Measurements from ENCODE around the gene RIC1. TPM values are rescaled to one million over a fixed set of nuclear protein-coding genes. Genes with fewer than 3 reads are reported as not detected.

Gene RIC1
- total RNA-seq, 1 experiment from 2014 or later: 18.6 TPM

DNA sequence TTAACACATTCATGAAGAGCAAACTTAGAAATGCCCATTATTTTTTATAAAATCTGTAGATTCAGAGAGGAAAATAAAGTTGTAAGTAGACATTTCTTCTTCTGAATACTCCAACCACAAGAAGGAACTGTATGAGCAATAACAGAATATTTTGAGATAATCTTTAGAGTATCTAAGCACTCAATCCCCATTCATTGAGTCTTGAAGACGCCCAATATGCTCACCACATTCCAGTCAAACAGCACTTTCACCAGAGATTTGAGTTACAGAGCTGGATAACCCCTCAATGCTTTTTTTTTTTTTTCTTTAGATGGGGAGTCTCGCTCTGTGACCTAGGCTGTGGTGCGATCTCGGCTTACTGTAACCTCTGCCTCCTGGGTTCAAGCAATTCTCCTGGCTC lies 14.7 kb upstream of the RIC1 start:
- Mint-ChIP-seq H3K27me3 (ENCODE audit: insufficient read depth, unreplicated experiment) (no peaks in the 10 kb centered on the region), H3K9me3 (ENCODE audit: unreplicated experiment) (no peaks in the 10 kb centered on the region), H3K36me3 (ENCODE audit: insufficient read depth, unreplicated experiment) (no peaks in the 10 kb centered on the region), H3K4me1 (ENCODE audit: low read depth, unreplicated experiment) (no peaks in the 10 kb centered on the region), H3K4me3 (ENCODE audit: unreplicated experiment) (no peak overlapping the region), H3K27ac (ENCODE audit: unreplicated experiment) (no peak overlapping the region)
- H3K27me3 ChIP-seq (replicated peaks; ENCODE audit: control insufficient read depth, insufficient read depth, low read length): no peaks in the 10 kb centered on the region
- TF ChIP-seq, protein P1, sequence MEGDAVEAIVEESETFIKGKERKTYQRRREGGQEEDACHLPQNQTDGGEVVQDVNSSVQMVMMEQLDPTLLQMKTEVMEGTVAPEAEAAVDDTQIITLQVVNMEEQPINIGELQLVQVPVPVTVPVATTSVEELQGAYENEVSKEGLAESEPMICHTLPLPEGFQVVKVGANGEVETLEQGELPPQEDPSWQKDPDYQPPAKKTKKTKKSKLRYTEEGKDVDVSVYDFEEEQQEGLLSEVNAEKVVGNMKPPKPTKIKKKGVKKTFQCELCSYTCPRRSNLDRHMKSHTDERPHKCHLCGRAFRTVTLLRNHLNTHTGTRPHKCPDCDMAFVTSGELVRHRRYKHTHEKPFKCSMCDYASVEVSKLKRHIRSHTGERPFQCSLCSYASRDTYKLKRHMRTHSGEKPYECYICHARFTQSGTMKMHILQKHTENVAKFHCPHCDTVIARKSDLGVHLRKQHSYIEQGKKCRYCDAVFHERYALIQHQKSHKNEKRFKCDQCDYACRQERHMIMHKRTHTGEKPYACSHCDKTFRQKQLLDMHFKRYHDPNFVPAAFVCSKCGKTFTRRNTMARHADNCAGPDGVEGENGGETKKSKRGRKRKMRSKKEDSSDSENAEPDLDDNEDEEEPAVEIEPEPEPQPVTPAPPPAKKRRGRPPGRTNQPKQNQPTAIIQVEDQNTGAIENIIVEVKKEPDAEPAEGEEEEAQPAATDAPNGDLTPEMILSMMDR (IDR thresholded peaks at IDR 0.05; ENCODE audit: insufficient read depth in 1 of 2, low read depth in 1 of 2, low read length in 1 of 2, severe bottlenecking in 1 of 2, unreplicated experiment in 1 of 2): no peak
- intact Hi-C loops (cut with micrococcal nuclease; ENCODE audit: unreplicated experiment): no loop called here
- no peaks in the 10 kb centered on the region for H3K36me3 ChIP-seq (ENCODE audit: control insufficient read depth, insufficient read depth, low read length)
- BruUV-seq (replicated peaks): no TSS peak
- H3K4me3 ChIP-seq (ENCODE audit: low read depth, low read length): no peak overlapping the region
- CTCF ChIA-PET: no interaction called here
- no peaks in the 10 kb centered on the region for H3K9me3 ChIP-seq
- POLR2A ChIA-PET: no interaction called here
- H3K4me1 ChIP-seq: no peaks in the 10 kb centered on the region
- DNase-seq: no peak

DNA sequence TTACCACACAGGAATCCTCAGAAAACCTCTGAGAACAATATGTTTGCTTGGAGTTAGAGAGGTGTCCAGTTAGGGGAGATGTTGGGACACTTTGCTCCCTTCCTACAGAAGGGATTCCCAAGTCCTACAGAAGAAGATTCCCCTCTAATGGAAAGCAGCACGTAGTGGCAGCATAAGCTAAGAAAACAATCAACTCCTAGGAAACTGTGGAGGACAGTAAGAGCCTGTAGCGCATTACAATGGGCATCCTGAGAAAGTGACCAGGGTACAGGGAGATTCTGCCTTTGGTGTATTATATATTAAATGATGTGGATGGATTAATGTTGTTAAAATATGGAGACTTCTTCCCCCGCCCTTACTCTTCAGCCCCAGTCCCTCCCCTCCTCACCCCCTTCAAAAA lies 13.9 kb upstream of the RIC1 start:
- intact Hi-C loops (cut with micrococcal nuclease; ENCODE audit: unreplicated experiment): no loop called here
- no peaks in the 10 kb centered on the region for H3K9me3 ChIP-seq
- H3K4me1 ChIP-seq: no peaks in the 10 kb centered on the region
- no peaks in the 10 kb centered on the region for H3K4me1 Mint-ChIP-seq (ENCODE audit: low read depth, unreplicated experiment)
- H3K4me3 Mint-ChIP-seq (ENCODE audit: unreplicated experiment): no peak overlapping the region
- H3K36me3 ChIP-seq (ENCODE audit: control insufficient read depth, insufficient read depth, low read length): no peaks in the 10 kb centered on the region
- no TSS peak for BruUV-seq (replicated peaks)
- H3K36me3 Mint-ChIP-seq (ENCODE audit: insufficient read depth, unreplicated experiment): no peaks in the 10 kb centered on the region
- H3K27me3 ChIP-seq (replicated peaks; ENCODE audit: control insufficient read depth, insufficient read depth, low read length): no peaks in the 10 kb centered on the region
- CTCF ChIA-PET: no interaction called here
- TF ChIP-seq, protein P1 (IDR thresholded peaks at IDR 0.05; ENCODE audit: insufficient read depth in 1 of 2, low read depth in 1 of 2, low read length in 1 of 2, severe bottlenecking in 1 of 2, unreplicated experiment in 1 of 2): no peak
- H3K4me3 ChIP-seq (ENCODE audit: low read depth, low read length): no peak overlapping the region
- no peaks in the 10 kb centered on the region for H3K27me3 Mint-ChIP-seq (ENCODE audit: insufficient read depth, unreplicated experiment)
- POLR2A ChIA-PET: no interaction called here
- H3K27ac Mint-ChIP-seq (ENCODE audit: unreplicated experiment): no peak overlapping the region
- no peaks in the 10 kb centered on the region for H3K9me3 Mint-ChIP-seq (ENCODE audit: unreplicated experiment)
- DNase-seq: no peak

DNA sequence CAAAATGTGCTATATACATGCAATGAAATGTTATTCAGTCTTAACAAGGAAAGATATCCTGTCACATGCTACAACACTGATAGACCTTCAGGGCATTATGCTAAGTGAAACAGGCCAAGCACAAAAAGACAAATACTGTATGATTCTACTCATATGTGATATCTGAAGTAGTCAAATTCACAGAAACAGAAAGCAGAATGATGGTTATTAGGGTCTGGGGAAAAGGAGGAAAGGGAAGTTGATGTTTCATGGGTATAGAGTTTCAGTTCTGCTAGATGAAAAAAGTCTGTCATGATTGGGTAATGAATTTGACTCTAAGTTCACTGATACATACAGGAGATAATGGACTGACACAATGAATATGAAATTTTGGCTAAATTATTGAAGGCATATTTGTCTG lies 11.2 kb upstream of the RIC1 start:
- H3K4me3 ChIP-seq (ENCODE audit: low read depth, low read length): no peak overlapping the region
- H3K9me3 Mint-ChIP-seq (ENCODE audit: unreplicated experiment): no peaks in the 10 kb centered on the region
- H3K4me1 Mint-ChIP-seq (ENCODE audit: low read depth, unreplicated experiment): no peaks in the 10 kb centered on the region
- H3K27me3 ChIP-seq (replicated peaks; ENCODE audit: control insufficient read depth, insufficient read depth, low read length): no peaks in the 10 kb centered on the region
- ChIA-PET CTCF (no interaction called here), POLR2A (no interaction called here)
- TF ChIP-seq, protein P1 (IDR thresholded peaks at IDR 0.05; ENCODE audit: insufficient read depth in 1 of 2, low read depth in 1 of 2, low read length in 1 of 2, severe bottlenecking in 1 of 2, unreplicated experiment in 1 of 2): no peak
- no peak for DNase-seq
- no peak overlapping the region for H3K27ac Mint-ChIP-seq (ENCODE audit: unreplicated experiment)
- H3K36me3 Mint-ChIP-seq (ENCODE audit: insufficient read depth, unreplicated experiment): no peaks in the 10 kb centered on the region
- no peak overlapping the region for H3K4me3 Mint-ChIP-seq (ENCODE audit: unreplicated experiment)
- H3K4me1 ChIP-seq: no peaks in the 10 kb centered on the region
- no peaks in the 10 kb centered on the region for H3K36me3 ChIP-seq (ENCODE audit: control insufficient read depth, insufficient read depth, low read length)
- no peaks in the 10 kb centered on the region for H3K27me3 Mint-ChIP-seq (ENCODE audit: insufficient read depth, unreplicated experiment)
- BruUV-seq (replicated peaks): no TSS peak
- intact Hi-C loops (cut with micrococcal nuclease; ENCODE audit: unreplicated experiment): no loop called here
- H3K9me3 ChIP-seq: no peaks in the 10 kb centered on the region

Measured in Caco-2 (cell line).